WTC11 (cell line): Measurements from ENCODE around the gene OBSCN.

ENCODE experiments used
- ATF2 ChIP-seq: sonication (generic); formaldehyde crosslinking; IDR thresholded peaks from 2 replicates; pipeline ENCODE4 v1.8.1; 2022; ENCODE audit warnings: low read depth, missing genetic modification reagents, borderline replicate concordance
- CREM ChIP-seq: sonication (generic); formaldehyde crosslinking; IDR thresholded peaks from 2 replicates; pipeline ENCODE4 v1.8.1; 2022; ENCODE audit warnings: mild to moderate bottlenecking, missing genetic modification reagents, moderate library complexity
- CTCF ChIP-seq: fragments of 200-600 bp; IDR thresholded peaks from 2 replicates; pipeline ENCODE4 v1.8.0; 2022; ENCODE audit warnings: antibody characterized with exemption
- ETV6 ChIP-seq: sonication (generic); formaldehyde crosslinking; IDR thresholded peaks from 2 replicates; pipeline ENCODE4 v1.8.1; 2022; ENCODE audit warnings: mild to moderate bottlenecking, missing genetic modification reagents
- GTF2I ChIP-seq: fragments of 250-450 bp; sonication (Bioruptor Pico); conservative IDR thresholded peaks from 2 replicates; pipeline ENCODE4 v1.4.0; 2021; ENCODE audit warnings: mild to moderate bottlenecking
- KAT7 ChIP-seq: sonication (generic); formaldehyde crosslinking; IDR thresholded peaks from 2 replicates; pipeline ENCODE4 v1.8.1; 2023; ENCODE audit warnings: missing genetic modification reagents, mild to moderate bottlenecking, borderline replicate concordance
- MAX ChIP-seq: sonication (generic); formaldehyde crosslinking; IDR thresholded peaks from 2 replicates; pipeline ENCODE4 v1.8.0; 2022; ENCODE audit warnings: mild to moderate bottlenecking, missing genetic modification reagents
- OVOL2 ChIP-seq: fragments of 250-450 bp; sonication (Bioruptor Pico); IDR thresholded peaks from 2 replicates; pipeline ENCODE4 v1.9.0; 2021; ENCODE audit warnings: mild to moderate bottlenecking, borderline replicate concordance
- PRDM15 ChIP-seq: sonication (generic); formaldehyde crosslinking; IDR thresholded peaks from 2 replicates; pipeline ENCODE4 v1.8.0; 2022; ENCODE audit warnings: missing genetic modification reagents
- SMAD4 ChIP-seq: sonication (generic); formaldehyde crosslinking; IDR thresholded peaks from 2 replicates; pipeline ENCODE4 v1.8.0; 2022; ENCODE audit warnings: mild to moderate bottlenecking, missing genetic modification reagents
- ZBTB21 ChIP-seq: sonication (generic); formaldehyde crosslinking; IDR thresholded peaks from 2 replicates; pipeline ENCODE4 v1.8.1; 2023; ENCODE audit warnings: mild to moderate bottlenecking, missing genetic modification reagents, borderline replicate concordance
- ZNF281 ChIP-seq: sonication (generic); formaldehyde crosslinking; IDR thresholded peaks from 2 replicates; pipeline ENCODE4 v1.8.0; 2023; ENCODE audit warnings: mild to moderate bottlenecking, missing genetic modification reagents
- ZNF512 ChIP-seq: sonication (generic); formaldehyde crosslinking; IDR thresholded peaks from 2 replicates; pipeline ENCODE4 v1.8.1; 2022; ENCODE audit warnings: missing genetic modification reagents, borderline replicate concordance

- no peak for TF ChIP-seq GTF2I
- TF ChIP-seq CTCF, result no peak
- no peak for TF ChIP-seq PRDM15
- TF ChIP-seq ATF2 (CRISPR knock-in tag), result no peak
- TF ChIP-seq OVOL2, result no peak
- TF ChIP-seq SMAD4 (CRISPR knock-in tag), result no peak
- no peak for TF ChIP-seq KAT7 (CRISPR knock-in tag)
- TF ChIP-seq ZBTB21 (CRISPR knock-in tag), result no peak
- no peak for TF ChIP-seq ZNF281
- no peak for TF ChIP-seq ZNF512 (CRISPR knock-in tag)
- TF ChIP-seq MAX, result no peak
- TF ChIP-seq CREM (CRISPR knock-in tag), result no peak
- no peak for TF ChIP-seq ETV6 (CRISPR knock-in tag)
Observed at GRCh38 chr1:228295201-228295600, 87.4 kb downstream of the OBSCN start.
